ENCODE data around the gene ATP8B1. TPM values are rescaled to one million over a fixed set of nuclear protein-coding genes. Genes with fewer than 3 reads are reported as not detected.
"Not testable (repeated sequence)": the region's sequence is repeated elsewhere in the genome, so short reads cannot be mapped to it uniquely, and the experiment has no call there.

The ATP8B1 gene
- total and polyA plus RNA-seq, 2 of the 4 experiments (the other 2 are of a cell fraction), result 64.3 to 136 TPM

DNA sequence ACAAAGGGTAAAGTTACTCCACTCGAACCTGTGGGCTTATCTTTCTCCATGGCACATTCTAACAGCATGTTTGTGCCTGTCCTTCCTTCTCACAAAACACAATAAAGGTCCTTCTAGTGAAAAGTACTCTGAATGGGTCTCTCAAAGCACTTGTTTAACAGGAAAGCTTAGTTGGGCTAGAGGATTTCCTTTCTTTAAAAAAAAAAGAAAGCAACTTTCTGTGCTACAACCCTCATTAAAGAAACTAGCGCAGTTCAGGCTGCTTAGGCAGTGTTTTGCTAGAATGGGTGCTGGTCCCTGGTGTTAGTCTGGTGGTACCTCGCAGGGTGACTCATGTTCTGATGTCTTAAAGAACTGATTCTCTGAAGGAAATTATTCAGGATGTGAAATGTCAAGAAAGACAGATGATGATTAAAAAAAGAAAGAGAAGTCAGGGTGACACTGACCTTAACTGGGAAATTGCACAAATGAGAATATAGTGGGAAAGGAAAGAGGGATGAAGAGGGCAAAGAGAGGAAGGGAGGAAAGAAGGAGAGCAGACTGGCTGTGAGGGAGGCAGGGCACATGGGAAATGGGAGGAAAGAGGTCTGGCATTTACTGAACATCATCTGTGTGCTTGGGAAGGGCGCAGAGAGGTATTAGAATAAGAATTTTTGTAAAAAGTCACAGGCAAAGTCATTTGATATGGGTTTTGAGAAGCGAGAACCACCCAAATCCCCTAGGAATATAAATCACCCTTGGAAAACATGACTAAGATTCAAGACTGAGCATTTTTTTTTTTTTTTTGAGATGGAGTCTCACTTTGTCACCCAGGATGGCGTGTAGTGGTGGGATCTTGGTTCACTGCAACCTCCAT is 74.9 kb downstream of the ATP8B1 start (continued):
- TF ChIP-seq MAFK (IDR thresholded peaks at IDR 0.05; ENCODE audit: low read depth, low read length) (no peak), RCOR1 (IDR thresholded peaks at IDR 0.05; ENCODE audit: insufficient replicate concordance, low read length) (no peak)

DNA sequence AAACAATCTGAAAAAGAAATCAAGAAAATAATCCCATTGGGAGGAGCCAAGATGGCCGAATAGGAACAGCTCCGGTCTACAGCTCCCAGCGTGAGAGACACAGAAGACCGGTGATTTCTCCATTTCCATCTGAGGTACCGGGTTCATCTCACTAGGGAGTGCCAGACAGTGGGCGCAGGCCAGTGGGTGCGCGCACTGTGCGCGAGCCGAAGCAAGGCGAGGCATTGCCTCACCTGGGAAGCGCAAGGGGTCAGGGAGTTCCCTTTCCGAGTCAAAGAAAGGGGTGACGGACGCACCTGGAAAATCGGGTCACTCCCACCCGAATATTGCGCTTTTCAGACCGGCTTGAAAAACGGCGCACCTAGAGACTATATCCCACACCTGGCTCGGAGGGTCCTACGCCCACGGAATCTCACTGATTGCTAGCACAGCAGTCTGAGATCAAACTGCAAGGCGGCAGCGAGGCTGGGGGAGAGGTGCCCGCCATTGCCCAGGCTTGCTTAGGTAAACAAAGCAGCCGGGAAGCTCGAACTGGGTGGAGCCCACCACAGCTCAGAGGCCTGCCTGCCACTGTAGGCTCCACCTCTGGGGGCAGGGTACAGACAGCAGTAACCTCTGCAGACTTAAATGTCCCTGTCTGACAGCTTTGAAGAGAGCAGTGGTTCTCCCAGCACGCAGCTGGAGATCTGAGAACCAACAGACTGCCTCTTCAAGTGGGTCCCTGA is 83.7 kb downstream of the ATP8B1 start:
- H3K36me3 ChIP-seq (ENCODE audit: control insufficient read depth, insufficient read depth, low read length); H2BK120ac ChIP-seq (ENCODE audit: low read depth, low read length); CTCF ChIA-PET; H3K4me3 ChIP-seq (ENCODE audit: insufficient read depth, low read depth, low read length); H3K4ac ChIP-seq (ENCODE audit: low read depth, low read length); H3K4me1 ChIP-seq (ENCODE audit: control insufficient read depth, insufficient read depth, low read length); in situ Hi-C loops (cut with MboI; ENCODE audit: low sequenced_read_pairs); H2BK20ac ChIP-seq (ENCODE audit: low read depth, low read length); H2AFZ ChIP-seq (replicated peaks; ENCODE audit: low read length, poor library complexity); H2BK5ac ChIP-seq (ENCODE audit: low read depth, low read length, poor library complexity, severe bottlenecking); H2AK9ac ChIP-seq (replicated peaks; ENCODE audit: low read depth, low read length, poor library complexity); H4K91ac ChIP-seq (ENCODE audit: insufficient read depth, low read depth, low read length); intact Hi-C loops (cut with micrococcal nuclease); H3K9me3 ChIP-seq (ENCODE audit: control insufficient read depth, insufficient read depth, low read length); H3K27me3 ChIP-seq (ENCODE audit: control insufficient read depth, insufficient read depth, low read length); H3K9me1 ChIP-seq (ENCODE audit: insufficient read depth, low read length); H3K56ac ChIP-seq (ENCODE audit: extremely low read depth, insufficient read depth, low read length); H3K27ac ChIP-seq (ENCODE audit: insufficient read depth, low read length); H3K23ac ChIP-seq (ENCODE audit: low read depth, low read length); POLR2A ChIA-PET (ENCODE audit: unreplicated experiment); H3K18ac ChIP-seq (ENCODE audit: low read depth, low read length); H2AK5ac ChIP-seq (ENCODE audit: low read depth, low read length); ATAC-seq (ENCODE audit: low read depth); H4K5ac ChIP-seq (ENCODE audit: low read depth, low read length); H3K9ac ChIP-seq (ENCODE audit: low read depth, low read length); H4K8ac ChIP-seq (ENCODE audit: low read depth in 2 of 2, low read length in 2 of 2); H2BK15ac ChIP-seq (ENCODE audit: low read depth, low read length); H3K4me2 ChIP-seq (ENCODE audit: low read depth, low read length); DNase-seq; H3K14ac ChIP-seq (replicated peaks; ENCODE audit: low read depth, low read length); BruUV-seq (replicated peaks); dilution Hi-C loops (cut with HindIII; ENCODE audit: low sequenced_read_pairs, unreplicated experiment): not testable (repeated sequence)
- Histone ChIP-seq H3K79me1 (ENCODE audit: low read depth in 1 of 2, low read length in 2 of 2) (peaks cover 1 to 28% of the 10 kb centered on the region in 2 experiments), H4K20me1 (ENCODE audit: insufficient read depth, low read length) (peaks cover 24% of the 10 kb centered on the region)
- 94% methylated on average over 3 of the region's 31 CpGs; no CpG with 5 or more reads in 1 of the 2 experiments for WGBS, 2 experiments (ENCODE audit: extremely low coverage in 2 of 2, insufficient read length in 1 of 2)
